Measurements from ENCODE around the gene NAXE.
"Not testable (repeated sequence)": the region's sequence is repeated elsewhere in the genome, so short reads cannot be mapped to it uniquely, and the experiment has no call there.

Gene NAXE

DNA sequence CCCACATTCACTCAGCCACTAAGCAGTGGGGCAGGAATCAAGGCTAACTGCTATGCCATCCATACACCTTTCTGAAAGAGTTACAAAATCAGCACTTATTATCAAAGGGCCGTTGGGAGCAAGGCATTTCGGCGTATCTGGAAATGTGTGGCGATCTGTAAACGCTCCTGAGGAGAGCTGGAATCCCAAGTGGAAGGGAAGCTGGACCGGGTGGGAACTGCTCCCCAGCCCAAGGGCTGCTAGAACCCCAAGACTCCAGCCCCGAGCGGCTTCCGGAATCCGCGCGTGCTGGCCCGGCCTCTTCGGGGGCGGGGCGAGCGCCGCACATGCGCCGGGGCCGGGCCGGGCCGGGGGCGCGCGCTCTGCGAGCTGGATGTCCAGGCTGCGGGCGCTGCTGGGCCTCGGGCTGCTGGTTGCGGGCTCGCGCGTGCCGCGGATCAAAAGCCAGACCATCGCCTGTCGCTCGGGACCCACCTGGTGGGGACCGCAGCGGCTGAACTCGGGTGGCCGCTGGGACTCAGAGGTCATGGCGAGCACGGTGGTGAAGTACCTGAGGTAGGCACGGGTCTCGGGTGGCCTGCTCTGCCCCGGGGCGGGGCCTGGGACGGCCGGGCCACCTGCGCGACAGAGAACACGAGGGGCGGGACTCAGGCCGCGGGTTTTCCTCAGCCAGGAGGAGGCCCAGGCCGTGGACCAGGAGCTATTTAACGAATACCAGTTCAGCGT is at the start of gene NAXE:
NAXE (plus strand) TSS at position 345 of the 726 bp plus-strand sequence; CDS start at position 374, 29 bp downstream.
- DNase-seq = peak; percentile 56 to 57

DNA sequence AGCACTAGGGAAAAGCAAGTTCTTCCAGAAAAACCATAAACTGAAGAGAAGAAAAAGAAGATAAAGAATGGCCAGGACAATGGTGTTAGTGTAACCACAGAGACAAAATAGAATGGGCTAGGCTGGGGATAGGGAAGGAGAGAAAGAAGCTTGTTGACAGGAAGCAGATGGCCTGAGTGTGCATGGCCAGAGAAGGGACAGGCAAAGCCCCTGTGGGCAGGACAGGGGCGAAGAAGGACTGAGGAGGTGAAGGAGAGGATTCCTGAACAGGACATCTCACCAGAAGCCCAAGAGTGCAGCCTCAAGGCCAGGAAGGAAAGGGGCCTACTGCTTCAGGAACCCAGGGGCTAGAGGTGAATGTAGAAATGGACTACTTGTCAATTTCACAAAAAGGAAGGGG is 48.5 kb upstream of the NAXE start:
- no peak for DNase-seq

DNA sequence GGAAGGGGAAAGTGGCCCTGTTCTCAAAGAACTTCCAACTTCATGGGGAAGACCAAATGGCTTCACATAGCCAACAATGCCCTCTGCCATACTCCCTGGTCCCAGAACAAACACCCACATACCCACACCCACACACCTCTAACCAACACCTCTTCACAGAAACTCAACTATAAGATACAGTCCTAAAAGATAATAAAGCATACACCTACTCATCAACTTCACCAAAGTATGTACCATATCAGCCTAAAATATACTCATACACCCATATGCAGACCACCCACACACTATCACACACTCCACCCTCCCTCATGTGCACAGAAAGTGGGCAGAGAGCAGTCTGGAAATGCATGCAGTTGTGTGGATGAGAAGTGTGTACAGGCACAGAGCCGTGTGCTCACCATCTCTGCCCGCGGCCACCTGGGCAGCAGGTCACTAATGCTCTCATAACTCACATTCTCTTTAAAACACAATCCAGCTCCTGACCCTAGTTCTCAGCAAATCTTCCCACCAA is 46.9 kb upstream of the NAXE start:
- DNase-seq = no peak

GRCh38 chr1:156546267-156546666 is 45.3 kb upstream of the NAXE start:
- no peak for DNase-seq

GRCh38 chr1:156547434-156547833 is 44.1 kb upstream of the NAXE start:
- DNase-seq = no peak

DNA sequence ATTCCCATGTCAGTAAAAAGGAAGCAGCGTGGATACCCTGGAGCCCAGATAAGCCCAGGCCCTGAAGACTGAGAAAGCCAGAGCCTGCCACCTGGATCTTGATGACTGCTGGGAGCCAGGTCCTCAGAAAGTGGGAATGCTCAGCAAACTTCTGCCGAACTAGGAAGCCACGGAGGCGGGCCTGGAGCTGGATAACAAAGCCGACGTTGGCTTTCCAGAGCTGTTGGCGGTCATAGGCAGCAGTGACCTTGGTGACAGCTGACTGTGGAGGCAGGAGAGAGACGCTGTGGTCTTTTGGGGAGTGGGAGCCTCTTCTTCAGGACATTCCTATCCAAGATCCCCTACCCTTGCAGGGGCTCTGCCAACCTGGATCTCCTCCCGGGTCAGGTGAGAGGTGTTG is 43.6 kb upstream of the NAXE start:
- no peak for DNase-seq

- no peak for DNase-seq
Measured at GRCh38 chr1:156549390-156549789, 42.2 kb upstream of the NAXE start.

DNA sequence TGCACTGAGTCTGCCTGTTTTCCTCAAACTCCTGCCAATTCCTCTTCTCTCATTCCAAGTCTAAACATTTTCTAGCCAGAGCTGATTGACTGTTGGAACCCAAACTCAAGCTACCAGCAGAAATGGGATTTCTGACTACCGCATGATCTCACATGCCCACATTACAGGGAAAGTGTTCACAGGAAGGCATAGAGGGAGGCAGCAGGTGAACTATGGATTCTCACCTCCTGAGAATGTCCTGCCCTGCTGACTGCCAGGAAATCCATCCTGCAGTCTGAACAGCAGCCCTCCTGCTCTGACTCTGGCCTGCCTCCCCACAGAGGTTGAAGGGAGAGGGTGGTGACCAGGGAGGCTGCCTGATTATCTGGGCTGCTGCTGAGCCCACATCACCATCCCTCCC is 41.7 kb upstream of the NAXE start:
- DNase-seq = no peak

DNA sequence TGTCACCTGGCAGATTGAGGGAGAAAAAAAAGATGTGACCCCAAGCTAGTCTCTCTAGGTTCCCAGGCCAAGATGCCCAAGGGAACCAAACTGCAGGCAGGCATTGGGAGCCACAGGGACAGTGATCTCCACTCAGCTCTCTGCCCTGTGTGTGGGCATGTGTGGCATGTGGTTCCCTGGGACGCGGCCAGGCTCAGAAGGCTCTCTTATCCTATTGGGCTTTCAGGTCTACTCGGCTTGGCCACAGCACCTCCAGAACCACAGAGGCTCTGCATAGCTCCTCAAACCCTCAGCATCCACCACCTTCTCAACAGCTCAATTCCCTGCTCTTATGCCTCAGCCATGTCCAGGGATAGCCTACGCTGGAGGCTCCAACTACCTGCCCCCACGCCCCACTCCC is 41.2 kb upstream of the NAXE start:
- DNase-seq = no peak

DNA sequence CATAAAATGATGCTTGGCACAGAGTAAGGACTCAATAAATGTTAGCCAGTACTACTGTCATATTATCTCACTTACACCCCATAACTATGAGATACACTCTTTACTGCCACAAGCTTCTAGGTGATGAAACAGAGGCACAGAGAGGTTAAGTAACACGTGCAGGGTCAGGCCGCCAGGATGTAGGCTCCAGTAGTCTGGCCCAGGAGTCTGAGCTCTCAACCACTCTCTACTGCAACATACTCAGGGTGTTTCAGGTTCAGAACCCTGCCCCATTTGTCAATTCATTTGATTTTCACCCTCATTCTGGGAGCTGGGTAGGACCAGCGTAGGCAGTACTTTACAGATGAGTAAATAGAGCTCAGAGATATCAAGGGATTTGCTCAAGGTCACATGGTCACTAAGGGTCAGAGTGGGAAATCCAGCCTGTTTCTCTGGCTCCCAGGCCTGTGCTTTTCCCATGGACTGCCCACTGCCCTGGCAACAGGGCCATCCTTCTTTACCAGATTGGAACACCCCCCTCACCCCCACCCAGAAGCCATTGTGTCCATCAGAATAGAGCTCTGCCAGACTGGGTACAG is 40.4 kb upstream of the NAXE start:
- DNase-seq = no peak

GRCh38 chr1:156551869-156552268 is 39.7 kb upstream of the NAXE start:
- DNase-seq = no peak

GRCh38 chr1:156552518-156552917 is 39.1 kb upstream of the NAXE start:
- no peak for DNase-seq

GRCh38 chr1:156552937-156553336 is 38.6 kb upstream of the NAXE start:
- DNase-seq = not testable (repeated sequence)

- no peak for DNase-seq
Measured at GRCh38 chr1:156553860-156554485, 37.6 kb upstream of the NAXE start.

DNA sequence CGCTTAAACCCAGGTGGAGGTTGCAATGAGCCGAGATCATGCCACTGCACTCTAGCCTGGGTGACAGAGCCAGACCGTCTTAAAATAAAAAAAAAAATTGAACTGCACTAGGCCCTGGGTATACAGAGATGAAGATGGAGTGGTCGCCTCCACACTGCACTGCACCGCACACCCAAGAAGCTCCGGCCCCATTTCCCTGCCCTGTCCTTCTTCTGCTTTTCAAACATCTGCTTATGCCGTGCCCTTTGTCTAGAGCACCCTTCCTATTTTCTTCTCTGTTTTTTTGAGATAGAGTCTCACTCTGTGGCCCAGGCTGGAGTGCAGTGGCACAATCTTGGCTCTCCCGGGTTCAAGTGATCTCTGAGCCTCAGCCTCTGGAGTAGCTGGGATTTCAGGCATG is 36.6 kb upstream of the NAXE start:
- no peak for DNase-seq

GRCh38 chr1:156555715-156556114 is 35.9 kb upstream of the NAXE start:
- no peak for DNase-seq

- no peak for DNase-seq
Measured at GRCh38 chr1:156556354-156556753, 35.2 kb upstream of the NAXE start.

DNA sequence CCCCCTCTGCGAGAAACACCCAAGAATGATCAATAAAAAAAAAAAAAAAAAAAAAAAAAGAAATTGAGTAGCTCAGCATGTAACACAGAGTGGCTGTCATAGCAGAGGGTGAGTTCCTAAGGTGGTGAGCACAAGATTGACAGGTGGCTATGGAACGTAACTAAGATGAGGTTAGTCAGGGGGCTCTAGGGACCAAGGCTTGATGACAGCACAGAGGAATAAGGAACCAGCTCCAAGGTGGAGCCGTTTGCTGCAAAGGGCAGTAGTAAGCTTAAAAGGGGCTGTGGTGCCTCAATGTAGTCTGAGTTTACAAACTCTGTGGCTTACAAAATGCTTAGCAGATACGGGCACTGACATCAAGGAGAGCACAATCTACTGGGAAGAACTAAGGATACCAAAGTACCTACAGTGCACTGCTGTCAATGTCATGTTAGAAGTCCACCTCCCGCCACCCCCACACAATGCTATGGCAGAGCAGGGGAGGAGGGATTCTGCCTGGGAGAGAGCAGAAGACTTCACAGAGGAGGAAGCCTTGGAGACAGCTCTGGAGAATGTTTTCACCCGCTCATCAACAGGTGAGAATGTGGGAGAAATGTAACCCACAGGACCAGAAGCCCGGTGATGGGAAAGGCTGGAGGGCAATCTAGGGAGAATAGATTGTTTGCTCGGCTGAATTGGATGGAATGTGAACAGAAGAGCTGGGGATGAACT is 32.3 kb upstream of the NAXE start:
- DNase-seq = no peak

DNA sequence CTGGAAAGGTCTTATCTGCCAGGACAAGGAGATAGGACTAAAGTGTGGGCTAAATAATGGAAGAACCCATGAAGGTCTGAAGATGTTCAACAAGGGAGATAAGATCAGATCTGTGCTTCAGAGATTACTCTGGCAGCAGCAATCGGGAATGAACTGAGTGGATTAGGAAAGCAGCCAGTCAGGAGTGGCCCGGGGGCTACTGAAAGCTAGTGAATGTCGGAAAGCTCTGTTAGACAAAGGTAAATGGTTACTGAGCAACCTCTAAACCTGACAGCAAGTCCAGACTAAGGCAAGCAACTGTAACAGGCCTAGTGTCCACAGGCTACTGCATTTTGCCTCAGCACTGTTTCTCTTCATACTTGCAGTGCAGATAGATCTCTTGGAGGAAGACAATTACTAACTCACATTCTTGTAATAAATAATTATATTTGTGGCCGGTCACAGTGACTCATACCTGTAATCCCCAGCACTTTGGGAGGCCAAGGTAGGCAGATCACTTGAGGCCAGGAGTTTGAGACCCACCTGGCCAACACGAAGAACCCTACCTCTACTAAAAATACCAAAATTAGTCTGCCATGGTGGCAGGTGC is 31.7 kb upstream of the NAXE start:
- no peak for DNase-seq

DNA sequence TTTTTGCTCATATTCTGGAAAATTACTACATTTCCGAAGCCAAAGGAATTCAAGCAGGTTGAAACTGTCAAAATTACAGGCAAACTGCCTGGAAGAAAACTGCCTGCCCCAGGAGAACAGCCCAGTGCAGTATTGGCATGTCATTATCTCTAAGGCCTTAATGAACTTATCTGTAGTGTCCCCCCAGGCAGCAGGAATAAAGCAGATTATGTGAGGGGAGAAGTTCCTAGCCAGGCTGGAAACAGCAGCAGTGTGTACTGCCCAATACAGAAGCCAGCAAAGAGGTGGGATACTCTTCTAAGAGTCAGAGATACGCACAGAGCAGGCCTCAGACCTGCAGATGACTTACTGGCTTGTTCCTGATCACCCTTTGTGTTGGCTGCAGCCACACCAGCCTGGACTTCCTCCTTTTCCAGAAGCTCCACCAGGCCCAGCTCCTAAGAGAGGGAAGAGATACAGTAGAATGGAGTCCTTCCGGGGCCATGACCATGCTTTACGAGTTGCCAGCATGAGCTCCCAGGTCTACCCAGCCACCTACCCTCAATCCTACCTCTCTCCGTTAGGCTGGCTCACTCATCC is 30.9 kb upstream of the NAXE start:
- no peak for DNase-seq

- no peak for DNase-seq
Measured at GRCh38 chr1:156565519-156565918, 26.1 kb upstream of the NAXE start.

GRCh38 chr1:156566436-156566835 is 25.1 kb upstream of the NAXE start:
- DNase-seq = no peak

All from NCI-H1930 (cell line).